ENCODE data around the gene IGFBP7. TPM values are rescaled to one million over a fixed set of nuclear protein-coding genes. Genes with fewer than 3 reads are reported as not detected.

The IGFBP7 gene
- total and polyA plus RNA-seq, 2 donors (not counting 1 experiment from before 2014, with no cell fraction given), result 54.8 to 793 TPM

- Histone ChIP-seq H3K4me1 (ENCODE audit: control insufficient read depth, extremely low read depth, insufficient read depth, low read length) (peaks cover 28% of the 10 kb centered on the region), H3K4me2 (ENCODE audit: extremely low read depth, insufficient read depth, low read length) (no peak overlapping the region), H4K20me1 (ENCODE audit: control insufficient read depth, extremely low read depth, insufficient read depth, low read length) (no peaks in the 10 kb centered on the region), H3K27me3 (ENCODE audit: control insufficient read depth, insufficient read depth, low read length) (no peaks in the 10 kb centered on the region), H3K36me3 (ENCODE audit: control insufficient read depth, insufficient read depth, low read length) (no peaks in the 10 kb centered on the region), H3K9me3 (ENCODE audit: control insufficient read depth, insufficient read depth, low read depth, low read length) (no peaks in the 10 kb centered on the region), H2AFZ (ENCODE audit: low read length) (no peak overlapping the region), H3K79me2 (ENCODE audit: control insufficient read depth, insufficient read depth, low read length) (peaks cover 15% of the 10 kb centered on the region), H3K4me3 (replicated peaks in 1 of 4; ENCODE audit: control extremely low read depth in 1 of 4, insufficient read depth in 1 of 4, low read depth in 3 of 4, low read length in 4 of 4) (no peak overlapping the region), H3K27ac (ENCODE audit: insufficient read depth, low read length) (no peak overlapping the region), H3K9ac (ENCODE audit: insufficient read depth, low read length) (no peak overlapping the region)
- TF ChIP-seq EZH2 (IDR thresholded peaks at IDR 0.05; ENCODE audit: low read length, missing control alignments) (no peak), CTCF (conservative IDR thresholded peaks at IDR 0.05 in 1 of 2, IDR thresholded peaks at IDR 0.05 in 1 of 2; ENCODE audit: low read depth in 1 of 2, low read length in 2 of 2) (no peak)
- DNase-seq (ENCODE audit: low read depth in 2 of 2), result no peak
Measured at GRCh38 chr4:57099363-57099762, 10.8 kb downstream of the IGFBP7 start.

- TF ChIP-seq CTCF (conservative IDR thresholded peaks at IDR 0.05 in 1 of 2, IDR thresholded peaks at IDR 0.05 in 1 of 2; ENCODE audit: low read depth in 1 of 2, low read length in 2 of 2) (no peak), EZH2 (IDR thresholded peaks at IDR 0.05; ENCODE audit: low read length, missing control alignments) (no peak)
- no peak overlapping the region for H2AFZ ChIP-seq (ENCODE audit: low read length)
- no peaks in the 10 kb centered on the region for H4K20me1 ChIP-seq (ENCODE audit: control insufficient read depth, extremely low read depth, insufficient read depth, low read length)
- peak; percentile 88 to 92 for DNase-seq (ENCODE audit: low read depth in 2 of 2)
- peaks cover 15% of the 10 kb centered on the region for H3K79me2 ChIP-seq (ENCODE audit: control insufficient read depth, insufficient read depth, low read length)
- no peak overlapping the region for H3K27ac ChIP-seq (ENCODE audit: insufficient read depth, low read length)
- H3K9ac ChIP-seq (ENCODE audit: insufficient read depth, low read length), result no peak overlapping the region
- H3K27me3 ChIP-seq (ENCODE audit: control insufficient read depth, insufficient read depth, low read length), result no peaks in the 10 kb centered on the region
- no peaks in the 10 kb centered on the region for H3K9me3 ChIP-seq (ENCODE audit: control insufficient read depth, insufficient read depth, low read depth, low read length)
- H3K36me3 ChIP-seq (ENCODE audit: control insufficient read depth, insufficient read depth, low read length), result no peaks in the 10 kb centered on the region
- peaks cover 28% of the 10 kb centered on the region for H3K4me1 ChIP-seq (ENCODE audit: control insufficient read depth, extremely low read depth, insufficient read depth, low read length)
- no peak overlapping the region for H3K4me3 ChIP-seq (replicated peaks in 1 of 4; ENCODE audit: control extremely low read depth in 1 of 4, insufficient read depth in 1 of 4, low read depth in 3 of 4, low read length in 4 of 4)
- H3K4me2 ChIP-seq (ENCODE audit: extremely low read depth, insufficient read depth, low read length), result no peak overlapping the region
Measured at GRCh38 chr4:57098941-57099340, 11.2 kb downstream of the IGFBP7 start.

GRCh38 chr4:57098415-57098814 is 11.8 kb downstream of the IGFBP7 start:
- no peak overlapping the region for H3K27ac ChIP-seq (ENCODE audit: insufficient read depth, low read length)
- no peaks in the 10 kb centered on the region for H3K27me3 ChIP-seq (ENCODE audit: control insufficient read depth, insufficient read depth, low read length)
- no peaks in the 10 kb centered on the region for H3K9me3 ChIP-seq (ENCODE audit: control insufficient read depth, insufficient read depth, low read depth, low read length)
- H3K4me2 ChIP-seq (ENCODE audit: extremely low read depth, insufficient read depth, low read length), result no peak overlapping the region
- H3K4me3 ChIP-seq (replicated peaks in 1 of 4; ENCODE audit: control extremely low read depth in 1 of 4, insufficient read depth in 1 of 4, low read depth in 3 of 4, low read length in 4 of 4), result no peak overlapping the region
- peaks cover 28% of the 10 kb centered on the region for H3K4me1 ChIP-seq (ENCODE audit: control insufficient read depth, extremely low read depth, insufficient read depth, low read length)
- peaks cover 14% of the 10 kb centered on the region for H3K79me2 ChIP-seq (ENCODE audit: control insufficient read depth, insufficient read depth, low read length)
- H2AFZ ChIP-seq (ENCODE audit: low read length), result no peak overlapping the region
- H3K36me3 ChIP-seq (ENCODE audit: control insufficient read depth, insufficient read depth, low read length), result no peaks in the 10 kb centered on the region
- H4K20me1 ChIP-seq (ENCODE audit: control insufficient read depth, extremely low read depth, insufficient read depth, low read length), result no peaks in the 10 kb centered on the region
- DNase-seq (ENCODE audit: low read depth in 2 of 2), result no peak
- no peak overlapping the region for H3K9ac ChIP-seq (ENCODE audit: insufficient read depth, low read length)
- TF ChIP-seq CTCF (conservative IDR thresholded peaks at IDR 0.05 in 1 of 2, IDR thresholded peaks at IDR 0.05 in 1 of 2; ENCODE audit: low read depth in 1 of 2, low read length in 2 of 2), result no peak
- no peak for TF ChIP-seq EZH2 (IDR thresholded peaks at IDR 0.05; ENCODE audit: low read length, missing control alignments)
